Activated effector memory CD4-positive, alpha-beta T cell treated with Interleukin-2 at 50 U/mL for 16 hours (primary cell): Measurements from ENCODE around the gene AMN1.
"Not testable (repeated sequence)": the region's sequence is repeated elsewhere in the genome, so short reads cannot be mapped to it uniquely, and the experiment has no call there.

Experiments used
- DNase-seq: peaks from one replicate; pipeline ENCODE4 v3.0.0-alpha.2; 2020

The AMN1 gene

DNA sequence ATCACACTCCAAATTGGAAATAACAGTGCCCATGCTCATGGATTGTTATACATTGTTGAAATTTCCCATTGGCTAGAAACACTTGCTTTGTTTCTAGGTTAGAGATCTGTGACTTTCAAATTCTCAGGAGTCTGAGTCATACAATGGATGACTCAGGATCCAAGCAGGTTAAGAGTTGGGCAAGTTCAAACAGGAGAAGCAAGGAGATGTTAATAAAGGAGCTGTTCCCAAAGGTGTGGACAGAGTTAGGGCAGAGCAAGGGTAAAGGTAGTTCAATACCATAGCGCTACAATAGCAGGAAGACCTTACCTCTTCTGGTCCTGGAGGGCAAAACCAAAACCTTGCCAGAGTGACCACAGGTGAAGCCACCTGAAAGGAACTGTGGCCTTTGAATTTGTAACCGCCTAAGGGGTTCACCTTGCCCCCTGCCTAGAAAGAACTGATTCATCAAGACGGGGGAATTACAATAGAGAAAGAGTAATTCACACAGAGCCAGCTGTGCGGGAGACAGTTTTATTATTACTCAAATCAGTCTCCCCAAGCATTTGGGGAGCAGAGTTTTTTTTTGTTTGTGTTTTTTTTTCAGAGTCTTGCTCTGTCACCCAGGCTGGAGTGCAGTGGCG lies 4.2 kb upstream of the AMN1 start:
- DNase-seq = no peak

DNA sequence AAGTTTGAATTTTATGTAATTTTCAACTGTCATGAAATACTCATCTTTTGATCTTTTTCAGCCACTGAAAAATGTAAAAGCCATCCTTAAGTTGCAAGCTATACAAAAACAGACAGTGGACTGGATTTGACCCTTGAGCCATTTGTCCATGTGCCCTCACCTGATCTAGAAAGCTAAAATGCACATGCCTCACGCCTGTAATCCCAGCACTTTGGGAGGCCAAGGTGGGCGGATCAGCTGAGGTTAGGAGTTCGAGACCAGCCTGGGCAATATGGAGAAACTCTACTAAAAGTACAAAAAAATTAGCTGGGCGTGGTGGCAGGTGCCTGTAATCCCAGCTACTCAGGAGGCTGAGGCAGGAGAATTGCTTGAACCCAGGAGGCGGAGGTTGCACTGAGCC lies 2.4 kb upstream of the AMN1 start:
- DNase-seq = not testable (repeated sequence)

DNA sequence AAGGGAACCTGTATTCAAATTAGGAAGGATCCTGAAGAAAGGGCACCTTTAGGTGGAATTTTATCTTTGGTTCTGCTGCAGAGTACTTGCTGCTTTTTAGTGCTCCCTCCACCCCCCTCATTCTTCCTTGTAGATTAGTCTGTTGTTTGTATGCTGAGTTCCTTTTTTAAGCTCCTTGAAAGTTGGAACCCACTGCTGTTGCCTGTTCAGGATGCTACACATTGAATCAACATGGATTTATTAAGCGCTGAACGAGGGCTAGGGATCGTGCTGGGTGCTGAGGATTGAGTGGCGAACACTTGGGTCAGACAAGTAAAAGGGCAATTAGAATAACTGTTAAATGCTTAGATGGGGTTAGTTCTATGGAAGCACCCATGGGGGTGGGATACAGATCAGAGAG lies 884 bp upstream of the AMN1 start:
- no peak for DNase-seq

DNA sequence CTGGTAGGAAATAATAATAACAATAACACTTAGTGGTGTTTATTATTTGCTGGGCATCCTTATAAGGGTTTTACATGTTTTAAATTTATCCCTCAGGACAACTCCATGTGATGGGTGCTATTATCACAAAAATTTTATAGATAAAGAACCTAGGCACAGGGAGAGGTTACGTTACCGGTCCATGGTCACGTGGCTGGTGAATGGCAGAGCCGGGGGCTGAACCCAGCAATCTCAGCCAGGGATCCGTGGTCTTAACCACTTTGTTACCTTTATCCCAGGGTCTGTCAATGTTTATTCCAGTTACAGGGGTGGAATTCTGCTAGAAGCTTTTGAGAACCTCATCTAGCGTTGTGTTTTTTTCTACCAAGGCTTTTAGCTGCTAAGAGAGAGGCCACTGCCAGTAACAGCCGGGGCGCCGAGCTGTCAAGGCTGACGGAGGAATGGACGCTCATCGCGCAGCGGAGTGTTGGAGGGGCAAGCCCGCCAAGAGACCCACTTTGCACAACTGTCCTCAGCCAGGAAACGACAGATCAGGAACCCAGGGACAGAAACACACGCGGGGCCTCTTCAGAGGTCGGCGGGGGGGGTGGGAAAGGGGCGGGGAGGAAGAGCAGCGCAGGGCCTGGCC lies 418 bp downstream of the AMN1 start:
- no peak for DNase-seq

GRCh38 chr12:31727192-31727591 lies 1.6 kb downstream of the AMN1 start:
- DNase-seq = no peak

DNA sequence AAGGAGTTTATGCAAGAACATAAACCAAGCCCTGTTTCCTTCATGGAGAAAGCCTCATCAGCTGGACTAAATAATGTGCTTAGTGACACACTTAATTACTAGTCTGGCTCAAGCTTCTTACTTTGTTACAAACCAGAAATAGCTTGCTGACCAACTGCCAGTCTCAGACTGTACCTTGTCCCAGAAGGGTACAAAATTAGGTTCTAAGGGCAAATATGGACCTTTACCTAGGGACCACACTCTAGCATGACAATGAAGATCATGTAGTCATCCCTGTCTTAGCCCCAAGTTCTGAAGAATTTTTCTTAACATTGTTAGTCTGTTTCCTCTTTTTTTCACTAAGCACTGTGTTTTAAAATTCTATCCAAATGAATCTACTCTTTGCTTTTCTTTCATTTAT lies 2.2 kb downstream of the AMN1 start:
- DNase-seq = no peak

GRCh38 chr12:31724557-31724956 lies 4.3 kb downstream of the AMN1 start:
- no peak for DNase-seq

- no peak for DNase-seq
Measured at GRCh38 chr12:31722580-31722979, 6.2 kb downstream of the AMN1 start.

DNA sequence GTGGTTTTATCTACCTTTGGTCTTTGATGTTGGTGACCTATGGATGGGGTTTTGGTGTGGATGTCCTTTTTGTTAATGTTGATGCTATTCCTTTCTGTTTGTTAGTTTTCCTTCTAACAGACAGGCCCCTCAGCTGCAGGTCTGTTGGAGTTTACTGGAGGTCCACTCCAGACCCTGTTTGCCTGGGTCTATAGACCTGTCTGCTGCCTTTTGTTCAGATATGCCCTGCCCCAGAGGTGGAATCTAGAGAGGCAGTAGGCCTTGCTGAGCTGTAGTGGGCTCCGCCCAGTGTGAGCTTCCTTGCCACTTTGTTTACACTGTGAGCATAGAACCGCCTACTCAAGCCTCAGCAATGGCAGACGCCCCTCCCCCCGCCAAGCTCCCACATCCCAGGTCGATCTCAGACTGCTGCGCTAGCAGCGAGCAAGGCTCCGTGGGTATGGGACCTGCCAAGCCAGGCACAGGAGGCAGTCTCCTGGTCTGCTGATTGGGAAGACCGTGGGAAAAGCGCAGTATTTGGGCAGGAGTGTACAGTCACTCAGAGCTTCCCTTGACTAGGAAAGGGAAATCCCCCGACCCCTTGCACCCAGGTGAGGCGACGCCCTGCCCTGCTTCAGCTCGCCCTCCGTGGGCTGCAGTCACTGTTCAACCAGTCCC lies 10.2 kb downstream of the AMN1 start:
- DNase-seq = not testable (repeated sequence)

DNA sequence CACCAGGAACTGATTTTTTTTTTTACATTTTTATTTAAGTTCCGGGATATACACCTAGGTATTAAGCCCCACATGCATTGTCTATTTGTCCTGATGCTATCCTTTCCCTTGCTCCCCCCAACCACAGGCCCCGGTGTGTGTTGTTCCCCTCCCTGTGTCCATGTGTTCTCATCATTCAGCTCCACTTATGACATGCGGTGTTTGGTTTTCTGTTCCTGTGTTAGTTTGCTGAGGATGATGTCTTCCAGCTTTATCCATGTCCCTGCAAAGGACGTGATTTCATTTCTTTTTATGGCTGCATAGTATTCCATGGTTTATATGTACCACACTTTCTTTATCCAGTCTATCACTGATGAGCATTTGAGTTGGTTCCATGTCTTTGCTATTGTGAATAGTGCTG lies 11.8 kb downstream of the AMN1 start:
- not testable (repeated sequence) for DNase-seq

GRCh38 chr12:31715283-31715825 lies 13.5 kb downstream of the AMN1 start:
- DNase-seq = no peak

GRCh38 chr12:31714406-31715271 lies 14.2 kb downstream of the AMN1 start:
- no peak for DNase-seq

GRCh38 chr12:31712877-31713276 lies 15.9 kb downstream of the AMN1 start:
- no peak for DNase-seq

DNA sequence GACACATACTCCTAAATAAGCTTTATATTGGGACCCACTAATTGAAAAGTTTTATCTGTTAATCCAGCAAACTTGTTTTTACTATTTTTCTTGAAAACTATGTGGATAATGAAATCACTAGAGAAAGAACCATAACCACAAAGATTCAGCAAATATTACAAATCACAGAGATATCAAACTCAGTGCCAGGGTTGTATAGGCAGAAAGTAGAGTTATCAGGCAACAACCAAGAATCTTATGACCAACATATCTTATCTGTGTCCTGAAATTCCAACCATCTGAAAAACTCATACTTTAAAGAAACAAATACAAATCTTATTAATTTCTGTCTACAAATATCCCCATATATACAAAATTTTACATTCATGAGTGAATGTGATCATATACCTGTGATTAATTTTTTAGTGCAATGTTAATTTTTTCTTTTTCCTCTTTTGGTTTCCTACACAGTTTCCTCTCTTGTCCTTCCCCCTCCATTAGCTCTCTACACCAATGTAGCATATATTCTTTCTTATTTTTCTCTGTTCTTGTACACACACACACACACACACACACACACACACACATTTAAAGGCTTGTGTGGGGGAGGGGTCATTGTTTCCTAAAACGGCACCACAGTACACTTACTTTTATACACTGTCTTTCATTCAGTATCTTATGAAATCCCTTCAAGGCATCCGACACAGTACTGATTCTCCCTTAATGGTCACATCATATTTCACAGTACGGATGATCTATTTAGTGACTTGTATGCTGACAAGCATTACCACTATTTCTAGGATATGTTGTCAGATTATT lies 18.6 kb downstream of the AMN1 start:
- no peak for DNase-seq

GRCh38 chr12:31708118-31708517 lies 20.7 kb downstream of the AMN1 start:
- DNase-seq = not testable (repeated sequence)

GRCh38 chr12:31705621-31706020 lies 23.2 kb downstream of the AMN1 start:
- DNase-seq = no peak

- DNase-seq = no peak
Measured at GRCh38 chr12:31702047-31702446, 26.8 kb downstream of the AMN1 start.

DNA sequence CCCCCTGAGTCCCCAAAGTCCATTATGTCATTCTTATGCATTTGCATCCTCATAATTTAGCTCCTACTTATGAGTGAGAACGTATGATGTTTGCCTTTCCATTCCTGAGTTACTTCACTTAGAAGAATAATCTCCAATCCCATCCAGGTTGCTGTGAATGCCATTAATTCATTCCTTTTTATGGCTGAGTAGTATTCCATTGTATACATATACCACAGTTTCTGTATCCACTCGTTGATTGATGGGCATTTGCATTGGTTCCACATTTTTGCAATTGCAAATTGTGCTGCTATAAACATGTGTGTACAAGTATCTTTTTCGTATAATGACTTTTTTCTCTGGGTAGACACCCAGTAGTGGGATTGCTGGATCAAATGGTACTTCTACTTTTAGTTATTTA lies 38.9 kb downstream of the AMN1 start:
- not testable (repeated sequence) for DNase-seq

- no peak for DNase-seq
Measured at GRCh38 chr12:31687101-31687527, 41.7 kb downstream of the AMN1 start.

DNA sequence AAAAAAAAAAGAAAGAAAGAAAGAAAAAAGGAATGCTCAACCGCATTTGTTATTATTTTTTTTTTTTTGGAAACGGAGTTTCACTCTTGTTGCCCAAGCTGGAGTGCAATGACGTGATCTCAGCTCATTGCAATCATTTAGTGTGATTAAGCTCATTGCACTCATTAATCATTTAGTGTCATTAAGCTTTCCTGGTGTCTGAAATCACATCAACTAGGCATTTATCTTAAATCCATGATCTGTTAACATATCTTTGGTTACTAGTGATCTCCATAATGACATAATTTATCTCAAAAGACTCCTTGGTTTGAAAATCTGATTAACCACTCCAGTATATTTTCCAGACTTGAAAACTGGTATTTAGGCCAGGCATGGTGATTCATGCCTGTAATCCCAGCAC lies 43.0 kb downstream of the AMN1 start:
- DNase-seq = no peak

GRCh38 chr12:31682136-31682962 lies 46.5 kb downstream of the AMN1 start:
- DNase-seq = peak; percentile 53
